HCT116 (cell line): ENCODE measurements around the gene C1GALT1C1L. TPM values are rescaled to one million over a fixed set of nuclear protein-coding genes. Genes with fewer than 3 reads are reported as not detected.

Source experiments
- ATAC-seq: fragments of 200-7000 bp; cut with Tn5 transposase; 2 replicates; pipeline ENCODE4 v1.9.1; 2020; ENCODE audit warnings: mild to moderate bottlenecking, moderate library complexity
- BruUV-seq: library from RNA; stranded (reverse); fragments of 400-500 nt; replicated peaks from 2 replicates; lab custom pipeline; 2021; lab: Mats Ljungman, UMichigan
- CTCF ChIA-PET: fragments of 300-600 bp; sonication (Branson Sonifier 250); formaldehyde crosslinking; loops from one replicate; lab custom pipeline; 2021; ENCODE audit warnings: antibody characterized with exemption; lab: Charles Lee
- POLR2A ChIA-PET: fragments of 300-600, 350-600 bp; sonication (Branson Sonifier 250); formaldehyde crosslinking; loops from one replicate; lab custom pipeline; 2021; ENCODE audit warnings: antibody characterized with exemption; lab: Charles Lee
- RAD21 ChIA-PET, 2 experiments: fragments of 300-600 bp; sonication (Branson Sonifier 250); formaldehyde crosslinking; loops; one replicate each; lab custom pipeline; 2023; ENCODE audit warnings: low total read pairs in 2 of 2; ENCODE audit not compliant: uncharacterized antibody in 2 of 2, unreplicated experiment in 2 of 2, low non-redundant PET in 1 of 2; lab: Charles Lee
- DNase-seq: peaks from one replicate; pipeline ENCODE4 v3.0.0-alpha.2; 2010; ENCODE audit warnings: low read depth, low spot score
- H2AFZ ChIP-seq: fragments of 200-600 bp; shearing (Covaris generic), sonication (generic); 2 replicates; pipeline ENCODE4 v1.6.1; 2017; ENCODE audit warnings: low read depth, mixed run types, mixed read lengths, antibody characterized with exemption, low read length; ENCODE audit not compliant: poor library complexity, severe bottlenecking
- H3K27ac ChIP-seq: 2 replicates; pipeline ENCODE4 v1.5.1; 2012; ENCODE audit warnings: low read depth, low read length
- H3K27me3 ChIP-seq: fragments of 200-600 bp; sonication (generic); 2 replicates; pipeline ENCODE4 v1.6.1; 2016; ENCODE audit warnings: mixed run types, low read length, mixed read lengths; ENCODE audit not compliant: insufficient read depth
- H3K36me3 ChIP-seq, 2 experiments: fragments of 200-500 bp in 1 of 2; fragments of 200-600 bp in 1 of 2; sonication (Bioruptor generic) in 1 of 2; sonication (generic) in 1 of 2; 2 replicates each; pipeline versions ENCODE4 v1.5.1 to v1.6.1; 2014 to 2016; ENCODE audit warnings: low read length in 2 of 2, inconsistent platforms in 1 of 2, mixed read lengths in 1 of 2, mixed run types in 1 of 2; ENCODE audit not compliant: insufficient read depth in 2 of 2, control insufficient read depth in 1 of 2
- H3K4me1 ChIP-seq, 2 experiments: fragments of 200-600 bp in 1 of 2; sonication (generic) in 1 of 2; 2 replicates each; pipeline versions ENCODE4 v1.5.1 to v1.6.1; 2012 to 2017; ENCODE audit warnings: low read length in 2 of 2, inconsistent platforms in 1 of 2, mild to moderate bottlenecking in 1 of 2, mixed read lengths in 1 of 2, mixed run types in 1 of 2, moderate library complexity in 1 of 2; ENCODE audit not compliant: insufficient read depth in 2 of 2, control insufficient read depth in 1 of 2
- H3K4me2 ChIP-seq: fragments of 200-600 bp; sonication (generic); 2 replicates; pipeline ENCODE4 v1.6.1; 2017; ENCODE audit warnings: mixed run types, low read length, mixed read lengths
- H3K4me3 ChIP-seq, 2 experiments: fragments of 200-600 bp in 1 of 2; sonication (generic) in 1 of 2; replicated peaks in 1 of 2; 2 replicates each; pipeline ENCODE4 v1.5.1; 2011 to 2016; ENCODE audit warnings: low read length in 2 of 2, control low read depth in 1 of 2, low read depth in 1 of 2, mild to moderate bottlenecking in 1 of 2, mixed read lengths in 1 of 2, mixed run types in 1 of 2
- H3K79me2 ChIP-seq: fragments of 200-600 bp; sonication (generic); 2 replicates; pipeline ENCODE4 v1.6.1; 2017; ENCODE audit warnings: mild to moderate bottlenecking, mixed run types, low read length, moderate library complexity, mixed read lengths; ENCODE audit not compliant: insufficient read depth
- H3K9ac ChIP-seq: fragments of 200-600 bp; sonication (generic); 2 replicates; pipeline ENCODE4 v1.6.1; 2016; ENCODE audit warnings: low read length, mixed read lengths
- H3K9me2 ChIP-seq: fragments of 200-600 bp; sonication (generic), shearing (Covaris generic); 2 replicates; pipeline ENCODE4 v1.6.1; 2017; ENCODE audit warnings: mixed run types, mild to moderate bottlenecking, moderate library complexity; ENCODE audit not compliant: insufficient read depth
- H3K9me3 ChIP-seq, 2 experiments: fragments of 200-500 bp in 1 of 2; fragments of 200-600 bp in 1 of 2; sonication (Bioruptor generic) in 1 of 2; sonication (generic) in 1 of 2; 2 replicates each; pipeline ENCODE4 v1.6.1; 2014 to 2017; ENCODE audit warnings: low read length in 2 of 2, mixed read lengths in 2 of 2, inconsistent platforms in 1 of 2, low read depth in 1 of 2, mild to moderate bottlenecking in 1 of 2, mixed run types in 1 of 2, moderate library complexity in 1 of 2; ENCODE audit not compliant: control insufficient read depth in 1 of 2, insufficient read depth in 1 of 2
- H4K20me1 ChIP-seq: fragments of 200-600 bp; sonication (generic), shearing (Covaris generic); 2 replicates; pipeline ENCODE4 v1.6.1; 2017; ENCODE audit warnings: mixed run types, mild to moderate bottlenecking, moderate library complexity; ENCODE audit not compliant: insufficient read depth
- ATF3 ChIP-seq: IDR thresholded peaks from 2 replicates; pipeline ENCODE4 v1.6.1; 2012
- CBX3 ChIP-seq: IDR thresholded peaks from 2 replicates; pipeline ENCODE4 v1.6.1; 2012; ENCODE audit warnings: low read depth
- CEBPB ChIP-seq: IDR thresholded peaks from 2 replicates; pipeline ENCODE4 v1.6.1; 2012; ENCODE audit warnings: low read depth
- EGR1 ChIP-seq: IDR thresholded peaks from 2 replicates; pipeline ENCODE4 v1.6.1; 2012; ENCODE audit warnings: low read depth
- ELF1 ChIP-seq: IDR thresholded peaks from 2 replicates; pipeline ENCODE4 v1.6.1; 2012; ENCODE audit warnings: low read depth, borderline replicate concordance
- EZH2phosphoT487 ChIP-seq: fragments of 200-600 bp; IDR thresholded peaks from 2 replicates; pipeline ENCODE4 v1.6.1; 2018; ENCODE audit warnings: antibody characterized with exemption, borderline replicate concordance
- POLR2AphosphoS5 ChIP-seq: IDR thresholded peaks from 2 replicates; pipeline ENCODE4 v1.6.1; 2011; ENCODE audit warnings: mild to moderate bottlenecking, low read depth, low read length, moderate library complexity
- RAD21 ChIP-seq: IDR thresholded peaks from 2 replicates; pipeline ENCODE4 v1.6.1; 2012; ENCODE audit warnings: low read depth, mild to moderate bottlenecking
- REST ChIP-seq: IDR thresholded peaks from 2 replicates; pipeline ENCODE4 v1.6.1; 2012; ENCODE audit warnings: low read depth
- SP1 ChIP-seq: IDR thresholded peaks from 2 replicates; pipeline ENCODE4 v1.6.1; 2012; ENCODE audit warnings: low read depth
- TCF7L2 ChIP-seq: IDR thresholded peaks from 2 replicates; pipeline ENCODE4 v1.7.0; 2011; ENCODE audit warnings: borderline replicate concordance, inconsistent platforms; ENCODE audit not compliant: insufficient read depth, insufficient read length; ENCODE audit errors: extremely low read depth
- YY1 ChIP-seq: IDR thresholded peaks from 2 replicates; pipeline ENCODE4 v1.6.1; 2011; ENCODE audit warnings: low read length, low read depth, moderate library complexity, mild to moderate bottlenecking; ENCODE audit not compliant: insufficient replicate concordance; ENCODE audit errors: extremely low read depth
- ZBTB33 ChIP-seq: IDR thresholded peaks from 2 replicates; pipeline ENCODE4 v1.6.1; 2011; ENCODE audit warnings: mild to moderate bottlenecking, low read length, moderate library complexity; ENCODE audit not compliant: insufficient replicate concordance; ENCODE audit errors: extremely low read depth
- intact Hi-C: fragments of 100-400 bp; cut with micrococcal nuclease; formaldehyde crosslinking; loops from 2 replicates; pipeline ENCODE4 v1.10.0; 2022
- total RNA-seq: library from RNA; stranded (reverse); gene quantifications from one replicate; pipeline ENCODE4 v1.2.1, GENCODE V29; 2021; ENCODE audit not compliant: unreplicated experiment
- TF ChIP-seq, protein P1 (sequence below), 3 experiments: fragments of 200-600 bp in 1 of 3; sonication (generic) in 1 of 3; IDR thresholded peaks in 2 of 3; conservative IDR thresholded peaks in 1 of 3; 2 replicates each; pipeline ENCODE4 v1.5.1; 2012 to 2017; ENCODE audit warnings: low read depth in 2 of 3, low read length in 2 of 3, antibody characterized with exemption in 1 of 3, borderline replicate concordance in 1 of 3, control low read depth in 1 of 3, mild to moderate bottlenecking in 1 of 3, mixed read lengths in 1 of 3, mixed run types in 1 of 3, moderate library complexity in 1 of 3; ENCODE audit not compliant: insufficient read depth in 1 of 3
- TF ChIP-seq, protein P2 (sequence below): IDR thresholded peaks from 2 replicates; pipeline ENCODE4 v1.6.1; 2012

C1GALT1C1L gene
- total RNA-seq, 1 experiment from 2014 or later = 0.20 TPM

DNA sequence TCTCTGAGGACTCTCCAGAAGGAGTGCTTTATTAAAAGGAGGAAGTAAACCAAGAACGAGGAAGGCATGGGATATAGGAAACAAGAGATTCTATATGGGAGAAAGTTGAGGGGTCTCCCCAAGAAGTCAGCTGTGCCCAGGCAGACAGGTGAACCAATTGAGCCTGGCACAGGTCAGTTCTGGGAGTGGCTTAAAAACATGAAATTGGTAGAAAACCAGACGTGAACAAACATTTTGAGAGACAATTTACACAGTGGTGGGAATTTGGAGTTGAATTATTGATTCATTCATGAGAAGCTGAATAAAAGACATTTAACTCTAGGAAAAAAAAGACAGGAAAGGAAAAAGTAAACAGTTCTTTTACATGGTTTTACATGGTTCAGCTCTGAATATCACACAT is 22.7 kb downstream of the C1GALT1C1L start:
- H3K4me2 ChIP-seq = no peak overlapping the region
- ChIA-PET CTCF (no interaction called here), POLR2A (no interaction called here)
- H3K9me2 ChIP-seq = no peaks in the 10 kb centered on the region; the same call in 1 of the 2 replicates
- TF ChIP-seq EZH2phosphoT487 (no peak), REST (no peak), EGR1 (no peak), YY1 (no peak), SP1 (no peak), TCF7L2 (no peak), CEBPB (no peak), POLR2AphosphoS5 (no peak), ELF1 (no peak), CBX3 (no peak), ZBTB33 (no peak), ATF3 (no peak), RAD21 (no peak)
- TF ChIP-seq, protein P1, sequence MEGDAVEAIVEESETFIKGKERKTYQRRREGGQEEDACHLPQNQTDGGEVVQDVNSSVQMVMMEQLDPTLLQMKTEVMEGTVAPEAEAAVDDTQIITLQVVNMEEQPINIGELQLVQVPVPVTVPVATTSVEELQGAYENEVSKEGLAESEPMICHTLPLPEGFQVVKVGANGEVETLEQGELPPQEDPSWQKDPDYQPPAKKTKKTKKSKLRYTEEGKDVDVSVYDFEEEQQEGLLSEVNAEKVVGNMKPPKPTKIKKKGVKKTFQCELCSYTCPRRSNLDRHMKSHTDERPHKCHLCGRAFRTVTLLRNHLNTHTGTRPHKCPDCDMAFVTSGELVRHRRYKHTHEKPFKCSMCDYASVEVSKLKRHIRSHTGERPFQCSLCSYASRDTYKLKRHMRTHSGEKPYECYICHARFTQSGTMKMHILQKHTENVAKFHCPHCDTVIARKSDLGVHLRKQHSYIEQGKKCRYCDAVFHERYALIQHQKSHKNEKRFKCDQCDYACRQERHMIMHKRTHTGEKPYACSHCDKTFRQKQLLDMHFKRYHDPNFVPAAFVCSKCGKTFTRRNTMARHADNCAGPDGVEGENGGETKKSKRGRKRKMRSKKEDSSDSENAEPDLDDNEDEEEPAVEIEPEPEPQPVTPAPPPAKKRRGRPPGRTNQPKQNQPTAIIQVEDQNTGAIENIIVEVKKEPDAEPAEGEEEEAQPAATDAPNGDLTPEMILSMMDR (IDR thresholded peaks at IDR 0.05 in 2 of 3, conservative IDR thresholded peaks at IDR 0.05 in 1 of 3; ENCODE audit: borderline replicate concordance in 1 of 3, insufficient read depth in 1 of 3, low read depth in 2 of 3, low read length in 2 of 3) = no peak
- TF ChIP-seq, protein P2, sequence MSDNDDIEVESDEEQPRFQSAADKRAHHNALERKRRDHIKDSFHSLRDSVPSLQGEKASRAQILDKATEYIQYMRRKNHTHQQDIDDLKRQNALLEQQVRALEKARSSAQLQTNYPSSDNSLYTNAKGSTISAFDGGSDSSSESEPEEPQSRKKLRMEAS = no peak
- TF ChIP-seq, all 23 proteins: peak for 0
- intact Hi-C loops = no loop called here
- no peaks in the 10 kb centered on the region for H3K4me1 ChIP-seq
- RAD21 ChIA-PET = no interaction called here
- H4K20me1 ChIP-seq = no peaks in the 10 kb centered on the region
- ATAC-seq (no peak), DNase-seq (no peak)
- no peaks in the 10 kb centered on the region for H3K27me3 ChIP-seq
- H3K4me3 ChIP-seq = no peak overlapping the region
- no peaks in the 10 kb centered on the region for H3K36me3 ChIP-seq
- H3K27ac ChIP-seq = no peak overlapping the region
- no peak overlapping the region for H3K9ac ChIP-seq
- H2AFZ ChIP-seq = no peak overlapping the region
- H3K9me3 ChIP-seq = no peaks in the 10 kb centered on the region
- BruUV-seq = no TSS peak
- H3K79me2 ChIP-seq = no peaks in the 10 kb centered on the region
